Caco-2 (cell line): ENCODE data around the gene SSUH2. TPM values are rescaled to one million over a fixed set of nuclear protein-coding genes. Genes with fewer than 3 reads are reported as not detected.

Experiments used
- BruUV-seq: library from RNA; stranded (reverse); fragments of 400-500 nt; replicated peaks from 2 replicates; lab custom pipeline; 2021; lab: Mats Ljungman, UMichigan
- CTCF ChIA-PET: fragments of 300-600 bp; sonication (Branson Sonifier 250); formaldehyde crosslinking; loops from one replicate; lab custom pipeline; 2022; ENCODE audit warnings: antibody characterized with exemption; lab: Charles Lee
- POLR2A ChIA-PET: fragments of 300-600 bp; sonication (Branson Sonifier 250); formaldehyde crosslinking; loops from one replicate; lab custom pipeline; 2022; ENCODE audit warnings: antibody characterized with exemption; lab: Charles Lee
- DNase-seq, 2 experiments: peaks; one replicate each; pipeline versions ENCODE4 v3.0.0 to v3.0.0-alpha.2; 2020 to 2022
- H3K27me3 ChIP-seq: replicated peaks from 2 replicates; pipeline ENCODE4 v1.6.0; 2011; ENCODE audit warnings: low read length; ENCODE audit not compliant: control insufficient read depth, insufficient read depth
- H3K36me3 ChIP-seq: 2 replicates; pipeline ENCODE4 v1.5.1; 2011; ENCODE audit warnings: low read length; ENCODE audit not compliant: control insufficient read depth, insufficient read depth
- H3K4me1 ChIP-seq: fragments of 250-450 bp; sonication (Bioruptor Pico); 2 replicates; pipeline ENCODE4 v1.5.1; 2020; ENCODE audit warnings: mild to moderate bottlenecking
- H3K4me3 ChIP-seq: 2 replicates; pipeline ENCODE4 v1.5.1; 2011; ENCODE audit warnings: low read depth, mild to moderate bottlenecking, control low read depth, low read length
- H3K9me3 ChIP-seq: fragments of 250-450 bp; sonication (Bioruptor Pico); 2 replicates; pipeline ENCODE4 v1.5.1; 2020; ENCODE audit warnings: mild to moderate bottlenecking, moderate library complexity
- H3K27ac Mint-ChIP-seq: one replicate; pipeline ENCODE4 v1.8.0; 2022; ENCODE audit warnings: mixed read lengths; ENCODE audit not compliant: unreplicated experiment
- H3K27me3 Mint-ChIP-seq: one replicate; pipeline ENCODE4 v1.8.0; 2022; ENCODE audit warnings: mixed read lengths; ENCODE audit not compliant: insufficient read depth, unreplicated experiment
- H3K36me3 Mint-ChIP-seq: one replicate; pipeline ENCODE4 v1.8.0; 2022; ENCODE audit warnings: mild to moderate bottlenecking, mixed read lengths; ENCODE audit not compliant: insufficient read depth, unreplicated experiment
- H3K4me1 Mint-ChIP-seq: one replicate; pipeline ENCODE4 v1.8.0; 2022; ENCODE audit warnings: low read depth, mixed read lengths; ENCODE audit not compliant: unreplicated experiment
- H3K4me3 Mint-ChIP-seq: one replicate; pipeline ENCODE4 v1.8.0; 2022; ENCODE audit warnings: mild to moderate bottlenecking, moderate library complexity, mixed read lengths; ENCODE audit not compliant: unreplicated experiment
- H3K9me3 Mint-ChIP-seq: one replicate; pipeline ENCODE4 v1.8.0; 2022; ENCODE audit warnings: mixed read lengths; ENCODE audit not compliant: unreplicated experiment
- CTCF ChIP-seq, 2 experiments: fragments of 200-600 bp in 1 of 2; IDR thresholded peaks; 1 replicate in 1 of 2; 2 replicates in 1 of 2; pipeline versions ENCODE4 v1.5.1 to v1.8.0; 2011 to 2022; ENCODE audit warnings: antibody characterized with exemption in 1 of 2, control low read depth in 1 of 2, inconsistent platforms in 1 of 2, low read depth in 1 of 2, low read length in 1 of 2, mild to moderate bottlenecking in 1 of 2, moderate library complexity in 1 of 2; ENCODE audit not compliant: insufficient read depth in 1 of 2, severe bottlenecking in 1 of 2, unreplicated experiment in 1 of 2
- intact Hi-C: fragments of 100-400 bp; cut with micrococcal nuclease; formaldehyde crosslinking; loops from one replicate; pipeline ENCODE4 v1.10.0; 2022; ENCODE audit not compliant: unreplicated experiment
- total RNA-seq: library from RNA; stranded (reverse); gene quantifications from 2 replicates; pipeline ENCODE4 v1.2.3, GENCODE V29; 2022

Gene SSUH2
- total RNA-seq, 1 experiment from 2014 or later = 9.4 TPM

DNA sequence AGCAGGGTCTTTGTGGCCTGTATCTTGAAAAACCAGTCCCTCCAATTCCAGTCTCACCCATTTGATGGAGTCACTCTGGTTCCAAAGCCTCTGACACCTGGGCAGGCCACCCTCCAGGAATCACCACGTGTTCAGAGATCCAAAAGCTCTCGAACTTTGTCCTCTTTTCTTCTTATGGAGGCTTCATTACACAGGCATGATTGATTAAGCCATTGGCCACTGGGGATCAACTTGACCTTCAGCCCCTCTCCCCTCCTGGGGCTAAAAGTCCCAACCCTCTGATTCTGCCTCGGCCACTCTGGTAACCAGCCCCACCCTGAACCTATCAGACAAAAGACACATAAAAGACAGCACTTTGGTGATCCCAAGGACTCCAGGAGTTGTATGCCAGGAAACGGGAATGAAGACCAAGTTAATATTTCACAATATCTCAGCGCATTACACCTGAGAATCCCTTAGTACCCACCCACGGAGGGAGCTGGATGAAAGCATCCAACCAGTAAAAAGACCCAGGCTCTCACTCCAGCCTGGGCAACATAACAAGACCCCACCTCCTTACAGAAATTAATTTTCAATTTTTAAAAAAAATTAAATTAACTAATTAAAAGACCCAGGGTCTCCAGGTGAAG, 23.0 kb upstream of the SSUH2 start:
- no peaks in the 10 kb centered on the region for H3K36me3 ChIP-seq
- H3K4me1 ChIP-seq = peaks cover 18% of the 10 kb centered on the region
- Mint-ChIP-seq H3K4me1 (peaks cover 4% of the 10 kb centered on the region), H3K27ac (no peak overlapping the region), H3K27me3 (no peaks in the 10 kb centered on the region), H3K9me3 (no peaks in the 10 kb centered on the region), H3K4me3 (no peak overlapping the region), H3K36me3 (no peaks in the 10 kb centered on the region)
- no TSS peak for BruUV-seq
- intact Hi-C loops = loop anchor here (10.0 kb wide), 1 partner anchor 217 kb away; no protein-coding TSS in a partner anchor
- H3K4me3 ChIP-seq = no peak overlapping the region
- ChIA-PET POLR2A (no interaction called here), CTCF (no interaction called here)
- DNase-seq = no peak
- no peak for TF ChIP-seq CTCF (IDR thresholded peaks at IDR 0.05; ENCODE audit: insufficient read depth in 1 of 2, low read depth in 1 of 2, low read length in 1 of 2, severe bottlenecking in 1 of 2, unreplicated experiment in 1 of 2)
- no peaks in the 10 kb centered on the region for H3K27me3 ChIP-seq
- H3K9me3 ChIP-seq = no peaks in the 10 kb centered on the region

GRCh38 chr3:8665407-8665896, 20.9 kb upstream of the SSUH2 start:
- POLR2A ChIA-PET = no interaction called here
- intact Hi-C loops = loop anchor here (10.0 kb wide), 1 partner anchor 219 kb away; no protein-coding TSS in a partner anchor
- H3K9me3 ChIP-seq = no peaks in the 10 kb centered on the region

More at GRCh38 chr3:8665407-8665896, 20.9 kb upstream of the SSUH2 start:
- Mint-ChIP-seq H3K27ac (no peak overlapping the region), H3K9me3 (no peaks in the 10 kb centered on the region), H3K4me1 (peaks cover 22% of the 10 kb centered on the region), H3K36me3 (peaks cover 7% of the 10 kb centered on the region), H3K4me3 (no peak overlapping the region), H3K27me3 (no peaks in the 10 kb centered on the region)
- no TSS peak for BruUV-seq
- H3K27me3 ChIP-seq = no peaks in the 10 kb centered on the region
- no peak for DNase-seq
- no peak overlapping the region for H3K4me3 ChIP-seq
- peaks cover 39% of the 10 kb centered on the region for H3K4me1 ChIP-seq
- no peak for TF ChIP-seq CTCF (IDR thresholded peaks at IDR 0.05; ENCODE audit: insufficient read depth in 1 of 2, low read depth in 1 of 2, low read length in 1 of 2, severe bottlenecking in 1 of 2, unreplicated experiment in 1 of 2)
- CTCF ChIA-PET = interaction anchor here (2.3 kb wide), 1 partner anchor 104 kb away, joined by 14 read pairs; the partner anchor contains the start of gene OXTR
- H3K36me3 ChIP-seq = no peaks in the 10 kb centered on the region
